Measurements from ENCODE around the gene HOXB3.

HOXB3 gene

DNA sequence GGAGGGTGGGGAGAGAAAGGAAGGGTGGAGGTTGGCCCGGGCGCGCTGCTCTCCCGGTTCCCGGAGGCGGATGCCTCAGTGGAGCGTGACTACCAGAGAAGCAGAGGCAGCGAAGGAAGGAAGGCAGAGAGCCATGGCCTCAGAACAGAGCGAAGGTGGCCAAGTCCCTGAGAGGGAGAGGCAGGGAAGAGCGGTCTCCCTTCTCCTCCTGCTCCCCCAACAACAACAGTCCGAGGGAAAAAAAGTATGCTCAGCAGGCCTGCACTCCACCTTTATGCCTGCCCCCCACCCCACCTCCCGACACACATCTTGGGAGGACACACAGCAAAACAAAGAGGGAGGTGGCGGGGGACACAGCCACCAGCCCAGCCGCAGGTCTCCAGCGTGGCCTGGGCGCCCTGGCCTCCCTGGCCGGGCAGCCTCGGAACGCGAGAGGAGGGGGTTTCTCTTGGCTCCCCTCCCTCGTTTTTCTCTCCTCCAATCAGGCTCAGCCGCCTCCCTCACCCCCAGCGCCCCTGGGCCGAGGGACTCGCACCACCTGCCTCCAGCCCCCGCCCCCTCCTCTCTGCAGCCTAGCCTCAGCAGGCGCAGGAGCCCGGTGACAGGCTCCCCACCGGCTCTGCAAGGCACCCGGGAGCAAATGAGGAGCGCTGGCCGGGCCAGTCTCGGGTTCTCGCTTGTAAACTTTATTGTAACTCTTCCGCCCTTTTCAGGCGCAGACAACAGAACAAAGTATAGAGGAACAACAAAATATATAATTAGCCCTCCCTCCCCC lies 21.8 kb upstream of the HOXB3 start:
- no peak for DNase-seq

DNA sequence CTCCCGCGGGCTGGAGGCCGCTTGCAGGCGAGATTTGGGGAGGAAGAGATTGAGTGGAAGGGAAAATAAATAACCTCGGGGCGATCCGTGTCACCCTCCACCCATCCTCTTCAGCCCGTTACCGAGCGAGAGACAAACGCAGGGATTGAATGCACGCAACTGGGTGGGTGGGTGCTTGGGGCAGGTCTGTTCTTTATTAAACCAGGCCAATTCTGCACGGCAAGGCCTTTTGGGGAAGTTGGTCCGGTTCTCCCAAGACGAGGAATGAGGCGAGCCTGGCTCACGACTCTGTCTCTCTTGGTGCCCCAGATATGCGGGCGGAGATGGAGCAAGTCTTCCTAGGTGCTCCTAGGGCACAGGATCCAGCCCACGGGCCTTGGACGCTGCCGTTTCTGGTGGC lies 21.2 kb upstream of the HOXB3 start:
- no peak for DNase-seq

DNA sequence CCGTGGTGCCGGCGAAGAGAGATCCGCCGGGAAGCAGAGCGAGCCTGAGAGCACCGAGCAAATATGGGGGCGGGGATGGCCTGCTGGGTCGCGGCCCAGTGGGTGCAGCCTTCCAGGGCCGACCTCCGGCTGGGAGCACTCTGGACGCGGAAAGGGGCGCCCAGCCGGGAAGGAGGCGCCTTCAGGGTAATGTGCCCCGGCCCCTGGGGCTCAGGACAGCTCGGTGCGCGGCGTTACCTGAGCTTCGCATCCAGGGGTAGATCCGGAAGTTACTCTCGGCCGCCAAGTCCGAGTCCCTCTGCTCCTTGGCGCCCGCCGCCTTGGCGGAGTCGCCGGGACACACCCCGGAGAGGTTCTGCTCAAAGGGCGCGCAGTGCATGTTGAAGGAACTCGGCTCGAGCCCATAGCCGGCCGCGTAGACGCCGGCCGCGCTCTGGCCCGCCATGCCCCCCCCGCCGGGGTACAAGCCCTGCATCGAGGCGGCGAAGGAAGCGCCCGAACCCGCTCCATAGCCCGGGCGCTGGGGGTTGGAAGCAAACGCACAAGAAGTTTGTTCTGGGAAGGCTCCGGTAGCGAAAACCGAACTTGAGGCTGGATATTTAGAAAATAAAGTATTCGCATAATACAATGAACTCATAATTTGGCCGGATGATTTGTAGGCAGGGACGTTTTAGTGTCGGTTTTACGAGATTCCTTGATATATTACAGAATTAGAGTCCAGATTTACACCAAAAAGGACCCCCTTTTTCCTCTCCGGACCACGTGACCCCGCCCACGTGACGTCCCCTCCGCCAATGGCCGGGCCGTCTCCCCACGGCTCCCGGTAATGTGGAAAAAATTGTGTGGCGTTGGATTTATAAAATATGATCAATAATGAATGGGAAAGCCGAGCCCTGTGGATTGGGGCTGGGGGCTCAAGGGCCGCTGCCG lies 20.5 kb upstream of the HOXB3 start, which contains the start of gene HOXB7:
Gene HOXB7, minus strand, starts transcription at position 736 of the 930 bp plus-strand sequence. Its CDS starts 99 bp downstream, at position 637.
- DNase-seq, result no peak

DNA sequence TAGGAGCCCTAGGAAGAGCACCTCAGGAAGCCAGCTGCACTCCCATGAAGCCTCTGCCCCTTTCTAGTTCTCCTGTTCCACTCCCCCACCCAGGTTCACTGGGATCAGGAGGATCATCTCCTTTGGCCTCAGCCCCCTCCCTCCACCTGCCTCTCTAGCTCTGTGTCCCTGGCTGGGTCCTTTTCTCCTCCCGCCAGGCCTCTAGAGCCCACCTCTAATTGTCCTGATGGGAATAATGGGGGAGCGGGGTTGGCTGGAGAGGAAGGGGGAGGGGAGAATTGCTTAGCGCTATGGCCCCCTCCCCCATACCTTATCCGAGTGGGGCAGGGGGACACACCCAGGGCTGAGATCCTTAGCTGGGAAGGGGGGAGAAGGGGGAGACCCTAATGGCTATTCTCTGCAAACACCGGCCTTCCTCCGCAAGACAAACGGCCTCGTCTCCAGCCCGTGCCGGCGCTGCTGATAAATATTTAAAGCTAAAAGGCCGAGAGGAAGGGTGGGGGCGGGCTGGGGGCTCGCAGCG lies 19.8 kb upstream of the HOXB3 start:
- no peak for DNase-seq

DNA sequence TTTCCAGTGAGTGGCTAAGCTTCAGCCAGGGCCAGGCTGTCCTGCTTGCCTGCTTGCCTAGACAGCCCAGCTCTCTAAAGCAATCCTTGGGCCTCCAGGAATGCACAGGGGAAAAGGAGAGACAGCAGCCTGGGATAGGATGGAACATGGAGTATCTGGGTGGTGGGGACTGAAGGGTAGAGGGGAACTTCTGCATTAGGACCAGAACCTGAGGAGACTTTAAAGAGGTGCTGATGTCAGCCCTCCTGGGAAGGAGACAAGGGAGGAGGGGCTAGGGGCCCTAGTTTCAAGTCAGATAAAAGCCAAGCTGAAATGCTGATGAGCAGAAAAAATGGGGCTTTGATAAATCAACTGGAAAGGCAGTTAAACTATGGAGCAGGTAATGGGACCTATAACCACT lies 19.0 kb upstream of the HOXB3 start:
- DNase-seq, result no peak

DNA sequence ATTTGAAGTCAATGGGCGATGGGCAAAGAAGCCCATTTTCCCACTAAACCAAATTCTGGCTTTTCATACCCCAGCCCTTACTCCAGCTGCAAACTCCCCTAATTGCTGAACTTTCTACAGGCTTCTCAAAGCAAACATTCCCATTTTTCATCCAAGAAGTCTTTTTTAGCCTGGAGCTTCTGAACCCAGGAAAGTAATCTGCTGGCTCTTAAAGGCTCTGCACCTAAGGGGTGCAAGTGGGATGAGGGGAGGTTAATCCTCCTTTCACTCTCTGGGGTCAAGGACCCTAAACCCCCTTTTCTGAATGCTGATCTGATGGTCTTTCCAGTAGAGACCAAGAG lies 18.4 kb upstream of the HOXB3 start:
- no peak for DNase-seq

DNA sequence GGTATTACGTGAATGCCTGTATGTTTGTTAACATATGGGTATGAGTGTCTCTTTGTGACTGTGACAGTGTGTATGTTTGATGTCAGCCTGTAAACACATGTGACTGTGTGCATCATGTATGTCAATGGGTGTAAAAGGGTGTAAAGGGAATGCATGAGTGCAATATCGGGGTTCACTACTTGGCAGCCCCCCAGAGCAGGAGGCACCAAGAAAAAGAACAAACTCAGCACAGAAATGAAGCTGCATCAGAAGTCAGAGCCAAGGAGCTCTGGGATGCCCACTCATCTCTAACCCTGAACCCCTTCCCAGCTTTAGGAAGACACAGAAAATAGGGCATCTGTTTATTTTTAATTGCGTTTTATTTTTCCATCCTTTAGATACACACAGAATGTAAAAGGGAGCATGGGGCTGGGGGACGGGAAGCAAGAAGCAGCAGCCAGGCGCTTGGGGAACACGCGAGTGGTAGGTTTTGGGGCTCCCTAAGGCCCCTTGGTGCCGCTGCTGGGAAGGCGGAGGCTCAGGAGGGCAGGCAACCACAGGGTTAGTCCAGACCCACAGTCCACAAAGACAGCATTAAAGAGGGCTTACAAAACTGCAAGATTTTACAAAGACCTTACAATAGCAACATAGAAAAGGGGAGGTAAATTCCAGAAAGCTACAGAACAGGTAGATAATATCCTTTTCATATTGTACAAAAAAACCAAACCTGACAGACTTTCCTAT lies 17.0 kb upstream of the HOXB3 start:
- DNase-seq, result no peak

DNA sequence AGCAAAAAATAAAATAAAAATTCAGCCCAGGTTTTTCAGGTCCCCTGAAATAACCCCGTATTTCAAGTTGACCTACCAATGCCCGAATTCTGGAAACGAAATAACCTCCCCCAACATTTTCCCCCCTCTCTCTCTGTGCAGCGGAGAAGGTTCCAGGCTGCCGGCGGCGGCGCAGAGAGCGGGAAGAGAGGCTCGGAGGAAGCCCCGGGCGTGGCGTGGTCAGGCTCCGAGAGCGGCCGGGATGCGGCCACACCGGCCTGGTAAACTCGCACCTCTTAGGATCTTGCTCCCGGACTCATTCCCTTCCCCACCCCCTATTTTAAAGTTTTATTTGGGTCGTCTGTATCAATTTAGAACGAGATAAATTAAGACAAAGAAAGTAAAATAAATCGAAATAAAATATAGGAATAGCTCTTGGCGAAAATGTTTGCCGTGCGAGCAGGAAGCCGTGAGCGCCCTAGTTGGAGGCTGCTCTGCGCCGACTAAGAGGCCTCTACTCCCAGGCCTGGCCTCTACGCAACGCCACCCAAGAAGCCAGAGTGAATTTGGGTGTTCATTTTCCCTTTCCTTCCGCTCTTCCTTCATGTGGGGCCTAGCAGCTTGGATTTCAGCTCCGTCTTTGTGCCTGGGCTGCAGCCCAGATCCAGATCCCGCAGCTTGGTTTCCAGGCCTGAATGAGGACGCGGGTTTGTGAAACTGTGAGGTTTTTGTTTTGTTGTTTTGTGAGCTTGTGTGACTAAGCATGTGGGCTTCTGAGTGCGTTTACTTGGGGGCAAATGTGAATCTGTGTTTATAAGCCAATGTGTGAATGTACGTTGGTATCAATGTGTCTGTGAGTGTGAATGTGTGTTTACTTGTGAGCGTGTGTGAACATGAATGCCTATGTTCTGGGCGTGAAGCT lies 16.2 kb upstream of the HOXB3 start:
- DNase-seq, result no peak

DNA sequence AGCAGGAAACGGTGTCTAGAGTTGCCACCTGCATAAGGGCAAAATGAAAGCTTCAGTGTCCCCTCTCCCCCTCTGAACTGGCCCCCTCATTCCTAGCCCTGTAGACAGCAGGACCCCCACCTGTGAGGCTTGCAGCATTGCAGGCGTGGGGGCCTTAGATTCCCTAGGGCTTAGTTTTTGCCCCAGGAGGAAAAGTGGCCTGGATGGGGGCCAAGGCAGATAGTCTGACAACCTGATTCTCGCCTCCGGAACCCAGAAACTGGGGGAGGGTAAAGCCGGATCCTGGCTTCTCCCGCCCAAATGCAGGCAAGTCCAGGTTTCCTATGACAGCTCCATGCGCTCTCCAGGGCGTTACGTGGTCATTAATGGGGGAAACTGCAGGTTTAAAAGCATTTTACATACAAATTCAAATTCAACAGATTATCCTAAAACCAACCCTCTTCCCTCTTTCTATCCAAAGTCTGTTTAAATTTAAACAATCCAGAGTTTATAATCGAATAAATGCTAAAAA lies 15.4 kb upstream of the HOXB3 start:
- DNase-seq, result no peak

DNA sequence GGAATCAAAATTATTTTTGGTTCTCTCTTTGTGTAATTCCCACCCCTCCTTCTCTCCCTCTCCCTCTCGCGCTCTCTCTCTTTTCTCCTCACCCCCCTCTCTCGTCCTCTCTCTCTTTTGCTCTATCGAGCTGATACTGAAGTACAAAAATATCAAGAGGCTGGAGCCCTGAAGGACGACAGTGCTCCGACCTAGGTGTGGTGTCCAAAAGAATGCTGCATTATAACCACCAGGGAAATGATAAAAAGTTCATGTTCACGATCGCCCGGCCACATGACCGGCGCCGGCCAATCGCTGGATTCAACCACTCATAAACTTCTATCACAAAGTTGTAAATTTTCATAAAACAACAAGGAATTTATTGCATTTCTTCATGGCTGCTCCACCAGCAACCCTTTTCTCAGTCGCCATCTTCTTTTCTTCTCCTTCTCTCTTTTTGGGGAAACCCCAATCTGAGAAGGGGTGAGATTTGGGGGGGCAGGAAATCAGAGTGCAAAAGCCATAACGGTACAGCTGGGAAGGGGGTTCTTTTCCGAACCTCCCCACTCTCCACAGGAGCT lies 14.8 kb upstream of the HOXB3 start, which contains the start of gene HOXB6:
Gene HOXB6, minus strand, starts transcription at position 217 of the 560 bp plus-strand sequence. CDS start 6,836 bp downstream, outside the sequence.
- no peak for DNase-seq

DNA sequence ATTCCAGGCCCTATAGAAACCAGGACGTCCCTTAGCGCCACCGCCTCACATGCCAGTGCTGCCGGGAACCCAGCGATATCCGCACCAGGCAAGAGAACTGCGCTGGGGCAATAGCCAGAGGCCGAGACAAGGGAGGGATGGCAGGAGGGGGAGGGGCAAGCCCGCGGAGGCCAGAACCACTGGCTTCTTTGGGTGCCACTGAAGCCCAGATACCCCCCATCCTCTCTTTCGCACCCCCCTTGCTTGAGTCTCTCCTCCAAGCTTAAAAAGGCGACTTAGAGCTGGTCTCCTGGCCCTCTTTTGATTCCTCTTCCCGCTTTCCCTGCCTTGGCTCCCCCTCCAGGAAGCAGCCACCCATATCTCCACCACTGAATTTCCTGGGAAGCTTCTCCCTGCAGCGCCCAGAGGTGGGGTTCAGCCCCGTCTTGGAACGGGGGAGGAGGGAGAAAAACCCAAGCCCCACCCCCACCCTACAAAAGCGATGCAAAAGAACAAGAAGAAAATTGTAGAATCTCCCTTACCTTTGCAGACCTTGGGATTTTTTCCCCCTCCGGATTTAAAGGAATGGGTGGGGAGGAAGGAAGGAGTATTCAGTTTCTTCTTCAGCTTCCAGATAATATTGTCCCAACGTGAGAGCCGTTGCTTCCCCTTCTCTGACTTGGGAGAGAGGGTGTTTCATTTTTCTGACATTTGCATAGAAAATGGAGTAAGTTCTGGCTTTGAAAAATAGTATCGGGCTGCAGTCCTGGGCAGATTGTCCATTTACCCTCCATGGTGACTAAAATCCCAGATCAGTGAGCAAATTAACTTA lies 14.1 kb upstream of the HOXB3 start:
- no peak for DNase-seq

DNA sequence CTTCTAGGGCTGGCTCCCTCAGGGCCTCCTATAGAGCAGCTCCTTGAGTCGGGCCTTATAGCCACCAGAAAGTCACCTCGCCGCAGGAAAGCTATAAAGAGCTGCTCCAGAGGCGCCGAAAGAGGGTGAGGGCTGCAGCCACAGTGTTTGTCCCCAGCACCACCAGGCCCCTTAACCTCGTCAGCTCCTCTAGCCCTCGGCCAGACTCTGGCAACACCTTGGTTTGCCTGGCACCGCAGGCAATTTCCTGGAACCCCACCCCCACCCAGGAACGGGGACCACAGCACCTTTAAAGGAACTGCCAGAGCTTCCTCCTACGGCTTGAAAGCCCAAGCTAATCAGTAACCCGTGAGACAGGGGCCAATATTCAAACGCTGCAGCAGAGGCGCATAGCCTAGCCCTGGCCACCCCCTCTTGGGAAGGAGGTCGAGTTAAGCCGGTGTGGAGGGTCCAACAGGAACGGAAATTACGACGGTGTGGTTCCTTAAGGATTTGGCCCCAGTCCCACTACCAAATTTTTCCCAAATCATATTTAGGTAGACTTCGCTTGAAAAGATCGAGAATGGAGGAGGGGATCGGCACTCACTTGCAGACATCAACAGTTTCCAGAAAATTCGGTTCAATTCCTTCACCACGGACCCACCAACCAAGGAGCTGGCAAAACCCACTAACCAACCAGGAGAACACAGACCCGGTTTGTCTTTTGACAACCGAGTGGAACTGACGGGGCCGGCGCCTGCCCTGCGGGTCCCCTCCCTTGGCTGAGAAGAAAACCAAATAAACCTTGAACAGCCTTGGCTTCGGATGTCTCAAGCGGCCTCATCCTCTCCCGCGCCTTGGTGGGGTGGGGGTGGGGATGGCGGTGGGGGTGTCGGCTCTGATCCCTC lies 11.7 kb upstream of the HOXB3 start:
- no peak for DNase-seq

DNA sequence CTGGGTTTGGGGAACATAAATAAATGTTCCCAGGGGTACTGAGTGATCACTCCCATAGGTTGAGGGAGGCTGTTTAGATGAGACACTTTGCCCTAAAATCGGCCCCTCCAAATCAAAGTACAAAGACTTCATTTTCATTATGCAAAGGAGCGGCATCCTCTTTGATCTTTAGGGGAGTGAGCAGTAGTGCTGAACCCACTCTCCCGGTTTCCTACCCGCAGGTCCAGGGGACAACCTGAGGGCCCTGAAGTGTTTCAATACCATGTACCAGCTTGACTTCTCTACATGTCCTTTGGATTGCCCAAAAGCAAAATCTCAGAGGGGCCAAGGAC lies 11.1 kb upstream of the HOXB3 start:
- DNase-seq, result no peak

DNA sequence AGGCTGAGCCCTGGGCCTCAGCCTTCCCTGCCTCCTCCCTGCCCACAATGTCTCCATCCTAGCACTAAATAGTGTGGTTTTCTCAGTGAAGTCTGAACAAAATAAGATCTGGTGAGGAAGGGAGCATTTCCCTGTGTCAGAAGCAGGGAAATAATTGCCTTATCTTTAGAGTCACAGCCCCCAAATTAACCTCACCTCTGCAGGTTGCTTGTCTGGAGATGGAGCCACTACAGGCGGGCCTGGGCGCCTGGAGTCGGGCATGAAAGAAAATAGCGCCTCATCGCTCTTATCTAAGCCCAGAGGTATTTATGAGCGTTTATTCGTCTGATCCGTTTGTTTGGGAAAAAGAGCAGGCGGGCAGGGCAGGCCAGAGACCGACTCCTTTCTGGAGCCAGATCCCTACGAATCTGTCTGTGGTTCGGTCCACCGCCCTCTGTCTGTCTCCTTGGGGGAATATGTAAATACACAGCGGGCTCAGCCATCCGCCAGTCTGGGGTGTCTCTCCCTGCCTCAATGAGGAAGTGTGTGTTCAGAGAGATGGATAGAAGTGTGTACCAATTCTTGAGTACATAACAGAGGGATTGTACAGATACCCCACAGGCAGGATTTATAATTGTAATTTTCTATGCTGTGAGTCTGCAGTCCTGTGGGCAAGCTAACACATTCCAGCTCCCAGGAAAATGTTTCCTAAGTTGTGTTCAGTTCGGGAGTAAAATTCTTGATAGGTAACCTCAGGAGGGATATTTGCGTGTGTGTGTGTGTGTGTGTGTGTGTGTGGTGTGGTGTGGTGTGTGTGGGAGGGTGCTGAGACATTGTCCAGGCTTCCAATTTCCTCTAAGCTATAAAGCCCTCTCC lies 10.4 kb upstream of the HOXB3 start:
- no peak for DNase-seq

DNA sequence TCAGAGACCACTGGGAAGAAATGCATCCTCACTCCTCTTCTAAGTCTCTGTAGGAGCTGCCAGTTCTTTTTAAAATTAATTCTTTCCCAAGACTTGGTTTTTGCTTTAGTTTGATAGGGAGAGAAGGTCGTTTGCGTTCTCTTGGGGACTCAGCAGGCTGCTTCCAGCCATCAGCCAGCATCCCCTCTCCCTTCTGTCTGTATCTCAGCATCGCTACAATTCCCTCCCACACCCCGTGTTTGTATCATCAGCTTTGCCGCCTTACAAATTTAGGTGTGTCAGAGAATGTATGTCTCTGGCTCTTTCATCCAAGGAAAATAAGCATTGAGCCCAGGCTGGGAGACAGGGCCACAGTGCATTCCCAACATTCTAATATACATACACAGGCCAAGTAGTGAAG lies 9.3 kb upstream of the HOXB3 start:
- DNase-seq, result no peak

DNA sequence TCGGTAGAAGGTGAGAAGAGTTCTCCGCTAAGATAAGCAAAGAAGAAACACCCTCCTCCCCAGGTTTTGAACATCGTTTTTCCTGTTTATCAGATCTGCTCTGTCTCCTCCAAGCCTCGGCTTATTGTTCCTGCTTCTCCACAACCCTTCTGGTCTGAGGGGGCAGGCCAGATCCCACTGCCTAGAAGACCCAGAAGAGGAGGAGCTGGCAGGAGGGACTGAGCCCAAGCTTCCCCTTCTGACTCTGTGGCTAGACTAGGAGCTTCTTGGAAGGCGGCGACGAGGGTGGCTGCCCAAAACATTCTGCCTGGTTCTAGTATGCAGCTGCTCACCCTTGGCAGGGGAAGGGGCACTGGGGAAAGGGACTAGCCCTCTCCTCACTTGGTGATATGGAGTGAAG lies 8.7 kb upstream of the HOXB3 start:
- no peak for DNase-seq

DNA sequence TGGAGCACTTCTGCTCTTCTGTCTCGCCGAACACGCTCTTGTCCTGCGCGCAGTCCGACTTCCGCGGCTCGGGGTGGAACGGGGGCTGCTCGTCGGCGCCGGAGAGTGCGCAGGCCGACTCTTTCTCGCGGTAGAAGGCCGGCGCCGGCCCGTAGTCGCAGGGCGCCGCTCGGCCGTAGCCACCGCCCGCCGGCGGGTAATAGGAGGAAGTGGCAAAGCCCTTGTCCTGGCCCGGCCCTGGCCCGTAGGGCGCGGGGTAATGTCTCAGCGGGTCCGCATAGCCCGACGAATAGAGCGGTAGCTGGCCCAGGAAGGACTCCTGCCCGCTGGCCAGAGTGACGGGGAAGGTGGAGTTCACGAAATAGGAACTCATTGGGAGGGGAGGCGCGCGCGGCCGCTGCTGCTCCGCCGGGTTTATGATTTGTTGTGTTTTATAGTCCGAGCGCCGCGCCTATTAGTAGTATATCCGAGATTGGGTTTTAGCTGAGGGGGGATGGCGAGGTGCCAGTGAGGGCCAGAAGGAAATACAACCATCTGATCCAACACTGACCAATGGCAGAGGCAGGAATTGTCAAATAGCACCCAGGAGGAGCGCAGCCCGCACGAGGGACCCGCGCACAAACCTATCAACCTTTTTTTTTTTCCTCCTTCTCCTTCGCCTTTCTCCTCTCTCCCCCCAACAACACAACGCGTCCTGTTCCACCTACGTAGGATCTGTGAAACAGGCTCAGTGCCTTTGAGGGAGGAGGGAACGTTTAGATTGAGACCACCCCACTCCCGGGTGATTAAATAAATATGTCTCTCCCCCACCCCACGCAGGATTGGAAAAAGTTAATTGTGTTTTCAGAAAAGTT lies 8.0 kb upstream of the HOXB3 start:
- DNase-seq, result no peak

DNA sequence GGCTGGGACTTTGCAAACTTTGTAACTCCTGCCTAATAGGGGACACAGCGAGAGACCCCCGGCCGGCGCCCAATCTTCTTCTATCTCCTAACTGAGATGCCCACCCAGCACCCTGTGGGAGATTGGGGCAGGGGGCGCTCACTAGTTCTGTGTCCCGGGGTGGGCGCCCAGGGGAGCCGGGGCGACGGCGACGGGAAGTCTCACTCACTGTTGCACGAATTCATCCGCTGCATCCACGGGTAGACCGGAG lies 7.4 kb upstream of the HOXB3 start:
- DNase-seq, result no peak
